IPS-NIHi11 (cell line): ENCODE measurements around the gene CRK.
"Not testable (repeated sequence)": the region's sequence is repeated elsewhere in the genome, so short reads cannot be mapped to it uniquely, and the experiment has no call there.

ENCODE experiments used
- DNase-seq: peaks from one replicate; pipeline ENCODE4 v3.0.0; 2012; ENCODE audit warnings: mixed read lengths, low spot score

Gene CRK

GRCh38 chr17:1387490-1388227 is 68.4 kb downstream of the CRK start:
- not testable (repeated sequence) for DNase-seq

GRCh38 chr17:1386675-1387190 is 69.3 kb downstream of the CRK start:
- not testable (repeated sequence) for DNase-seq

GRCh38 chr17:1386265-1386664 is 69.8 kb downstream of the CRK start:
- no peak for DNase-seq

- DNase-seq, result no peak
Measured at GRCh38 chr17:1385861-1386260, 70.2 kb downstream of the CRK start.

- no peak for DNase-seq
Measured at GRCh38 chr17:1384905-1385435, 71.1 kb downstream of the CRK start.

GRCh38 chr17:1379930-1380313 is 76.1 kb downstream of the CRK start:
- DNase-seq, result no peak

GRCh38 chr17:1379208-1379929 is 76.7 kb downstream of the CRK start:
- no peak for DNase-seq

GRCh38 chr17:1378476-1378860 is 77.6 kb downstream of the CRK start:
- not testable (repeated sequence) for DNase-seq

- DNase-seq, result no peak
Measured at GRCh38 chr17:1377334-1377733, 78.7 kb downstream of the CRK start.

GRCh38 chr17:1376061-1376460 is 80.0 kb downstream of the CRK start:
- no peak for DNase-seq

GRCh38 chr17:1375615-1376014 is 80.4 kb downstream of the CRK start:
- DNase-seq, result no peak

- DNase-seq, result no peak
Measured at GRCh38 chr17:1374431-1375177, 81.4 kb downstream of the CRK start.

GRCh38 chr17:1373707-1374237 is 82.3 kb downstream of the CRK start:
- DNase-seq, result peak; percentile 18

GRCh38 chr17:1372618-1373017 is 83.4 kb downstream of the CRK start:
- no peak for DNase-seq

GRCh38 chr17:1371893-1372590 is 84.0 kb downstream of the CRK start:
- DNase-seq, result no peak
